OCI-LY1 (cell line): Measurements from ENCODE around the gene GP1BB.

ENCODE experiments used
- H2AFZ ChIP-seq: fragments of 200-600 bp; sonication (generic), shearing (Covaris generic); 2 replicates; pipeline ENCODE4 v1.6.0; 2014; ENCODE audit warnings: antibody characterized with exemption, mild to moderate bottlenecking, low read length
- H3F3A ChIP-seq: fragments of 200-600 bp; sonication (generic), shearing (Covaris generic); 2 replicates; pipeline ENCODE4 v1.6.0; 2014; ENCODE audit warnings: mild to moderate bottlenecking, antibody characterized with exemption, low read length, moderate library complexity; ENCODE audit not compliant: insufficient read depth
- H3K27ac ChIP-seq: fragments of 200-600 bp; sonication (generic); 2 replicates; pipeline ENCODE4 v1.5.1; 2014; ENCODE audit warnings: low read length, mixed run types, mild to moderate bottlenecking, low read depth; ENCODE audit not compliant: poor library complexity, severe bottlenecking
- H3K27me3 ChIP-seq: fragments of 200-600 bp; sonication (generic); 2 replicates; pipeline ENCODE4 v1.6.0; 2014; ENCODE audit warnings: antibody characterized with exemption, mild to moderate bottlenecking, low read length, moderate library complexity; ENCODE audit not compliant: insufficient read depth
- H3K36me3 ChIP-seq: fragments of 200-600 bp; sonication (generic); 2 replicates; pipeline ENCODE4 v1.6.1; 2014; ENCODE audit warnings: mild to moderate bottlenecking, antibody characterized with exemption, low read length, moderate library complexity, mixed read lengths; ENCODE audit not compliant: insufficient read depth
- H3K4me1 ChIP-seq: fragments of 200-600 bp; sonication (generic); 2 replicates; pipeline ENCODE4 v1.5.1; 2014; ENCODE audit warnings: mild to moderate bottlenecking, low read length, moderate library complexity; ENCODE audit not compliant: insufficient read depth, severe bottlenecking
- H3K4me2 ChIP-seq: fragments of 200-600 bp; sonication (generic), shearing (Covaris generic); 2 replicates; pipeline ENCODE4 v1.6.1; 2014; ENCODE audit warnings: low read length
- H3K4me3 ChIP-seq: fragments of 200-600 bp; sonication (generic); 2 replicates; pipeline ENCODE4 v1.5.1; 2014; ENCODE audit warnings: low read length, low read depth, mild to moderate bottlenecking, mixed read lengths; ENCODE audit not compliant: poor library complexity, severe bottlenecking
- H3K79me2 ChIP-seq: fragments of 200-600 bp; shearing (Covaris generic); 2 replicates; pipeline ENCODE4 v1.6.1; 2016; ENCODE audit warnings: mixed run types, low read length, mixed read lengths; ENCODE audit not compliant: insufficient read depth
- H3K9ac ChIP-seq: fragments of 200-600 bp; sonication (generic), shearing (Covaris generic); 2 replicates; pipeline ENCODE4 v1.6.1; 2014; ENCODE audit warnings: mild to moderate bottlenecking, low read length, mixed read lengths
- H3K9me2 ChIP-seq: fragments of 200-600 bp; sonication (generic), shearing (Covaris generic); 2 replicates; pipeline ENCODE4 v1.6.1; 2014; ENCODE audit warnings: low read depth, mild to moderate bottlenecking, low read length, mixed read lengths
- H3K9me3 ChIP-seq: fragments of 200-600 bp; shearing (Covaris generic); 2 replicates; pipeline ENCODE4 v1.6.1; 2014; ENCODE audit warnings: low read length, mixed read lengths
- H4K20me1 ChIP-seq: fragments of 200-600 bp; sonication (generic), shearing (Covaris generic); 2 replicates; pipeline ENCODE4 v1.6.0; 2016; ENCODE audit warnings: mild to moderate bottlenecking, low read length; ENCODE audit not compliant: insufficient read depth
- EZH2 ChIP-seq: fragments of 200-600 bp; sonication (generic), shearing (Covaris generic); IDR thresholded peaks from 2 replicates; pipeline ENCODE4 v1.8.0; 2017; ENCODE audit warnings: borderline replicate concordance, mixed run types, mild to moderate bottlenecking, antibody characterized with exemption, low read length, moderate library complexity, mixed read lengths
- TF ChIP-seq, protein P1 (sequence below): fragments of 200-600 bp; sonication (generic), shearing (Covaris generic); IDR thresholded peaks from 2 replicates; pipeline ENCODE4 v1.5.1; 2017; ENCODE audit warnings: mild to moderate bottlenecking, antibody characterized with exemption, low read length, moderate library complexity, mixed read lengths

GP1BB gene

DNA sequence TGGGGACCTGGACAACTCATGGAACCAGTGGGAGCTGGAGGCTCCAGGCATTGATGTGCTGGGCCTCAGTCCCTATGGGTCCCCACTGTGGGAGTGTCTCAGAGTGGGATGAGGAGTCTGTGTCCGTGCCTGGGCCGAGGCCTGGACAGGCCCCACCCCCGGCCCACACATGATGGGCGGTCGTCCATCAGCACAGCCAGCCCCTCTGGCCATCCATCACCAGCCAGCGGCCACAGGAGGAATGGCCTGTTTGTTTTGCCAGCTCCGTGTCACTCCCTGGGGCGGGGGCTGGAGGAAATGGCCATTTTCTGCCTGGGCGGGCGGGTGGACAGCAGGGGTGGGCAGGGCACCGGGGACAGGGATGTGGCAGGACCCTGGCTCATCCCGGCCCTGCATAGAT lies 24.2 kb downstream of the GP1BB start:
- peaks cover 28% of the 10 kb centered on the region for H3K27me3 ChIP-seq

DNA sequence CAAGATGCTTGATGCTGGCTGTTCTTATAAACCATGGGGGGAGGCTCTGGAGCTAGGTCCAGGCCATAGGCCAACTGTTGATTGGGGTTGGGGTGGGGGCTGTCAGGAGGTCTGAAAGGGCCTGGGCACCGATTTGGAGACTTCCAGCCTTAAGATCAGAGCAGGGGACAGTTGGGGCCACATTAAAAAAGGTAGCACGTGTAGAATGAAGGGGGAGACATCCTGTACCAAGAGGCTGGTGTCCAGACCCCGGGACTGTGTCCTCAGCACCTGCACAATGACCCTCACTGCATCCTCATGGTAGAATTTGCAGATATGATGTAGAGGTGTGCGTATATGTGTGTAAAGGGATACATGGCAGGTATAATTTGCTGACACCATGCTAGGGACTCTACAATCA lies 24.8 kb downstream of the GP1BB start:
- H3K27ac ChIP-seq = no peak overlapping the region
- no peak overlapping the region for H3K4me2 ChIP-seq
- no peaks in the 10 kb centered on the region for H3K79me2 ChIP-seq
- H3K9me3 ChIP-seq = no peaks in the 10 kb centered on the region
- H3K4me3 ChIP-seq = no peak overlapping the region
- no peaks in the 10 kb centered on the region for H3F3A ChIP-seq
- no peak overlapping the region for H2AFZ ChIP-seq
- peaks cover 28% of the 10 kb centered on the region for H3K27me3 ChIP-seq
- no peaks in the 10 kb centered on the region for H3K36me3 ChIP-seq
- no peak overlapping the region for H3K9ac ChIP-seq
- no peaks in the 10 kb centered on the region for H4K20me1 ChIP-seq
- TF ChIP-seq, protein P1, sequence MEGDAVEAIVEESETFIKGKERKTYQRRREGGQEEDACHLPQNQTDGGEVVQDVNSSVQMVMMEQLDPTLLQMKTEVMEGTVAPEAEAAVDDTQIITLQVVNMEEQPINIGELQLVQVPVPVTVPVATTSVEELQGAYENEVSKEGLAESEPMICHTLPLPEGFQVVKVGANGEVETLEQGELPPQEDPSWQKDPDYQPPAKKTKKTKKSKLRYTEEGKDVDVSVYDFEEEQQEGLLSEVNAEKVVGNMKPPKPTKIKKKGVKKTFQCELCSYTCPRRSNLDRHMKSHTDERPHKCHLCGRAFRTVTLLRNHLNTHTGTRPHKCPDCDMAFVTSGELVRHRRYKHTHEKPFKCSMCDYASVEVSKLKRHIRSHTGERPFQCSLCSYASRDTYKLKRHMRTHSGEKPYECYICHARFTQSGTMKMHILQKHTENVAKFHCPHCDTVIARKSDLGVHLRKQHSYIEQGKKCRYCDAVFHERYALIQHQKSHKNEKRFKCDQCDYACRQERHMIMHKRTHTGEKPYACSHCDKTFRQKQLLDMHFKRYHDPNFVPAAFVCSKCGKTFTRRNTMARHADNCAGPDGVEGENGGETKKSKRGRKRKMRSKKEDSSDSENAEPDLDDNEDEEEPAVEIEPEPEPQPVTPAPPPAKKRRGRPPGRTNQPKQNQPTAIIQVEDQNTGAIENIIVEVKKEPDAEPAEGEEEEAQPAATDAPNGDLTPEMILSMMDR = no peak
- TF ChIP-seq EZH2 = no peak
- H3K9me2 ChIP-seq = no peaks in the 10 kb centered on the region
- H3K4me1 ChIP-seq = no peaks in the 10 kb centered on the region

More for the DNA sequence above, 24.2 kb downstream of the GP1BB start:
- Histone ChIP-seq H3K79me2 (no peaks in the 10 kb centered on the region), H3K9ac (no peak overlapping the region), H3K9me3 (no peaks in the 10 kb centered on the region), H3K4me2 (no peak overlapping the region), H3K36me3 (no peaks in the 10 kb centered on the region), H3K27ac (no peak overlapping the region), H3K4me3 (no peak overlapping the region), H3K4me1 (no peaks in the 10 kb centered on the region), H2AFZ (no peak overlapping the region), H4K20me1 (no peaks in the 10 kb centered on the region), H3K9me2 (no peaks in the 10 kb centered on the region), H3F3A (no peaks in the 10 kb centered on the region)
- TF ChIP-seq, protein P1 = no peak
- no peak for TF ChIP-seq EZH2

DNA sequence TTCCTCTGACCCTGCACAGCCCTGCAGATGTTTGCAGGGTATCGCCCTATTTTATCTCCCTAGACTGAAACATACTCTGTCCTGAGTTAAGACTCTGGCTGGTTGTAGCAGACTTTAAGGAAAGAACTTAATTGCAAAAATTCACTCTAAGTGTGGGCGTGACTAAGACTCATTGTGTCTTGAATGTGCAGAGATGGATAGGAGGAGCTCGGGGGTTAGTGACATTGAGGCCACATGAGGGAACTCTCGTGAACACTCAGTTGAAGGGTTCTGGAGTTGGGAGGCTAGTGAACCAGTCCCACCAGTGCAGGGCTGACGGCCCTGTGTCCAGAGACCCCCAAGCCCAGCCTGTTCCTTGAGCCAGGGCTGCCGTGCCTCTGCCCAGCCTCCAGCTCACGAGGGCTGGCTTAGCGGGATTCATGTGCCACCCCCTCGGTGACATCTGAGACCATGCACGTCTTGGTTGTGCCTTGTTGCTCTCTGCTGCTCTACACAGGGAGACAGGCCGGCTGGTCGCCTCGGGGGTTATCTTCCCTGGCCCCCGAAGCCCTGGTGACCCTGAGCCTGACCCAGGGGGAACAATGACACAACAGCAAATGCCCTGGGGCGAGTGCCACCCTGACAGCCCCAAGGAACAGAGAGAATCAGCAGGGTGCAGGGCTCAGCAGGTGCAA lies 25.8 kb downstream of the GP1BB start:
- Histone ChIP-seq H3K27ac (no peak overlapping the region), H3F3A (no peaks in the 10 kb centered on the region), H3K9me2 (no peaks in the 10 kb centered on the region), H3K4me1 (no peaks in the 10 kb centered on the region), H3K36me3 (no peaks in the 10 kb centered on the region), H3K9ac (no peak overlapping the region), H2AFZ (no peak overlapping the region), H3K4me2 (no peak overlapping the region), H3K27me3 (peaks cover 28% of the 10 kb centered on the region), H3K4me3 (no peak overlapping the region), H3K79me2 (no peaks in the 10 kb centered on the region), H4K20me1 (no peaks in the 10 kb centered on the region), H3K9me3 (no peaks in the 10 kb centered on the region)
- TF ChIP-seq, protein P1 = no peak
- TF ChIP-seq EZH2 = no peak
